Measurements from ENCODE around the gene GRPR.

GRPR gene

GRCh38 chrX:16113978-16114565 lies 9.3 kb upstream of the GRPR start:
- TF ChIP-seq EP300 (IDR thresholded peaks at IDR 0.05; ENCODE audit: borderline replicate concordance) (no peak), REST (IDR thresholded peaks at IDR 0.05; ENCODE audit: low read depth) (no peak), CREB1 (IDR thresholded peaks at IDR 0.05; ENCODE audit: low read depth) (no peak), TCF12 (IDR thresholded peaks at IDR 0.05; ENCODE audit: low read depth) (no peak), TEAD4 (IDR thresholded peaks at IDR 0.05) (no peak), USF1 (IDR thresholded peaks at IDR 0.05) (no peak), ZBTB7A (IDR thresholded peaks at IDR 0.05; ENCODE audit: low read depth) (no peak), RAD21 (IDR thresholded peaks at IDR 0.05; ENCODE audit: low read depth) (no peak), FOXM1 (IDR thresholded peaks at IDR 0.05; ENCODE audit: borderline replicate concordance, low read depth) (no peak), CEBPB (IDR thresholded peaks at IDR 0.05) (no peak), MAX (IDR thresholded peaks at IDR 0.05) (no peak), YY1 (IDR thresholded peaks at IDR 0.05; ENCODE audit: low read depth) (no peak), TAF1 (IDR thresholded peaks at IDR 0.05; ENCODE audit: low read depth) (no peak), NFIC (IDR thresholded peaks at IDR 0.05) (no peak), EGR1 (IDR thresholded peaks at IDR 0.05) (no peak)

GRCh38 chrX:16114611-16115010 lies 8.8 kb upstream of the GRPR start:
- TF ChIP-seq NFIC (IDR thresholded peaks at IDR 0.05): no peak
- TF ChIP-seq EP300 (IDR thresholded peaks at IDR 0.05; ENCODE audit: borderline replicate concordance): no peak
- TF ChIP-seq ZBTB7A (IDR thresholded peaks at IDR 0.05; ENCODE audit: low read depth): no peak
- TF ChIP-seq YY1 (IDR thresholded peaks at IDR 0.05; ENCODE audit: low read depth): no peak
- TF ChIP-seq REST (IDR thresholded peaks at IDR 0.05; ENCODE audit: low read depth): no peak

- TF ChIP-seq RAD21 (IDR thresholded peaks at IDR 0.05; ENCODE audit: low read depth) (no peak), FOXM1 (IDR thresholded peaks at IDR 0.05; ENCODE audit: borderline replicate concordance, low read depth) (no peak)
Measured at GRCh38 chrX:16119353-16120220, 3.8 kb upstream of the GRPR start.

GRCh38 chrX:16120431-16120830 lies 2.9 kb upstream of the GRPR start:
- TF ChIP-seq MAX (IDR thresholded peaks at IDR 0.05) (no peak), NFIC (IDR thresholded peaks at IDR 0.05) (no peak), FOXM1 (IDR thresholded peaks at IDR 0.05; ENCODE audit: borderline replicate concordance, low read depth) (no peak), CEBPB (IDR thresholded peaks at IDR 0.05) (no peak), TAF1 (IDR thresholded peaks at IDR 0.05; ENCODE audit: low read depth) (no peak), EGR1 (IDR thresholded peaks at IDR 0.05) (no peak), ZBTB7A (IDR thresholded peaks at IDR 0.05; ENCODE audit: low read depth) (no peak), RAD21 (IDR thresholded peaks at IDR 0.05; ENCODE audit: low read depth) (no peak), EP300 (IDR thresholded peaks at IDR 0.05; ENCODE audit: borderline replicate concordance) (no peak), YY1 (IDR thresholded peaks at IDR 0.05; ENCODE audit: low read depth) (no peak), TEAD4 (IDR thresholded peaks at IDR 0.05) (no peak), TCF12 (IDR thresholded peaks at IDR 0.05; ENCODE audit: low read depth) (no peak), REST (IDR thresholded peaks at IDR 0.05; ENCODE audit: low read depth) (no peak), USF1 (IDR thresholded peaks at IDR 0.05) (no peak), CREB1 (IDR thresholded peaks at IDR 0.05; ENCODE audit: low read depth) (no peak)

Measured in Ishikawa (cell line).